DMS153 treated with DMSO at 0.1 percent for 48 hours (cell line): ENCODE measurements around the gene SLC16A1.
"Not testable (repeated sequence)": the region's sequence is repeated elsewhere in the genome, so short reads cannot be mapped to it uniquely, and the experiment has no call there.

ENCODE experiments used
- DNase-seq: peaks from one replicate; lab custom pipeline; 2025; ENCODE audit not compliant: unreplicated experiment; lab: John Stamatoyannopoulos, UW

SLC16A1 gene

DNA sequence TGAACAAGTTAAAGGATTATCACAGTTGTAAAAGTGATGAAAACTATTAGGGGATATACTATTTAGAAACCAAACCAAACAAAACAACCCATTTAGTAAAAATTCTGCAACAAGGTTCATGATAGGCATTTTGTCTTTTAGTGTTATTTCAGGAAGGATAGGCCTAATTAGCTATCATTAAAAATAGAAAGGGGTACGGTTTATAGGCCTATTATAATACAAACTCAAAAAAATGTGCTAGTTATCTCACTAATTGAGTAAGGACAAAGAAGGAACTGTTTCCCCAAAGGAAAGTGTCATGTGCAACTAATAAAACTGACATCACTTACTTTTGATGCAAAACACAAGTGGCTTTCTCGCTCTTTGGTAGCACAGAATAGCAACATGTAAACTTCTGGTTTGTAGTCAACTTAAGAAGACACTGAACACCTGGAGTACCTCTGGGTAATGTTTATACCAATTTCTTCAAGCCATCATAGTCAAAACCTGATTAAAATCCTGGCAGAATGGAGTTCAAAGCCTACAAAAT, 28.5 kb downstream of the SLC16A1 start:
- DNase-seq = no peak

DNA sequence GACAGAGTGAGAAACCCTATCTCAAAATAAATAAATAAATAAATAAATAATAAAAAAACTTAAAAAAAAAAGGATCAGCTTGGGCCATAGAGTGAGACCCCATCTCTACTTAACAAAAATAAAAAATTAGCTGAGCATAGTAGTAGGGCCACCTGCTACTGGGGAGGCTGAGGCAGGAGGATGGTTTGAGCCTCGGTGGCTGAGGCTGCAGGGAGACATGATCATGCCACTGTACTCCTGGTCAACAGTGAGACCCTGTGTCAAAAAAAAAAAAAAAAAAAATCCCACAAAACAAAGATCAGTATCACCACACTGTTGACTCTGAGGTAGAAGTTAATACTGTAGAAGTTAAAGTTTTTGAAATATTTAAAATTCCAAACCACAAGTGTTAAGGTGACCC, 29.1 kb downstream of the SLC16A1 start:
- no peak for DNase-seq

DNA sequence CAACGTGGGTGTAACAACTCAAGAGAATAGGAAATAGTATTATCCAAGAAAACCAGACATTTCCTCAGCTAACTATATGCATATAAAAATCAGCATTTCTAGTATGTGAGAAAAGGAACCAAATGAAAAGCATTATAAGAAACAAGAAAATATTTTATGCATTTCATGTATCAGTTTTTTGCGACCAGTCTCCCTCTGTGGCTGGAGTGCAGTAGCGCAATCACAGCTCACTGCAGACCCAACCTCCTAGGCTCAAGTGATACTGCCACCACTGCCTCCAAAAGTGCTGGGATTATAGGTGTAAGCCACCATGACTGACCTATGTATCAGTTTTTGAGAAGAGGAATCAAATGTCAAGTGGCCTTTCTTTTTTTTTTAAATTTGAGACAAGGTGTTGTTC, 31.0 kb downstream of the SLC16A1 start:
- no peak for DNase-seq

DNA sequence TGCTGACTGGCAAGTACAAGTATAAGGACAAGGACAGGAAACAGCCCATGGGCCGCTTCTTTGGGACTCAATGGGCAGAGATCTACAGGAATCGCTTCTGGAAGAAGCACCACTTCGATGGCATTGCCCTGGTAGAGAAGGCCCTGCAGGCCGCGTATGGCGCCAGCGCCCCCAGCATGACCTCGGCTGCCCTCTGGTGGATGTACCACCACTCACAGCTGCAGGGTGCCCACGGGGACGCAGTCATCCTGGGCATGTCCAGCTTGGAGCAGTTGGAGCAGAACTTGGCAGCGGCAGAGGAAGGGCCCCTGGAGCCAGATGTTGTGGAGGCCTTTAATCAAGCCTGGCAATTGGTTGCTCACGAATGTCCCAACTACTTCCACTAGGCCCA, 32.0 kb downstream of the SLC16A1 start:
- no peak for DNase-seq

DNA sequence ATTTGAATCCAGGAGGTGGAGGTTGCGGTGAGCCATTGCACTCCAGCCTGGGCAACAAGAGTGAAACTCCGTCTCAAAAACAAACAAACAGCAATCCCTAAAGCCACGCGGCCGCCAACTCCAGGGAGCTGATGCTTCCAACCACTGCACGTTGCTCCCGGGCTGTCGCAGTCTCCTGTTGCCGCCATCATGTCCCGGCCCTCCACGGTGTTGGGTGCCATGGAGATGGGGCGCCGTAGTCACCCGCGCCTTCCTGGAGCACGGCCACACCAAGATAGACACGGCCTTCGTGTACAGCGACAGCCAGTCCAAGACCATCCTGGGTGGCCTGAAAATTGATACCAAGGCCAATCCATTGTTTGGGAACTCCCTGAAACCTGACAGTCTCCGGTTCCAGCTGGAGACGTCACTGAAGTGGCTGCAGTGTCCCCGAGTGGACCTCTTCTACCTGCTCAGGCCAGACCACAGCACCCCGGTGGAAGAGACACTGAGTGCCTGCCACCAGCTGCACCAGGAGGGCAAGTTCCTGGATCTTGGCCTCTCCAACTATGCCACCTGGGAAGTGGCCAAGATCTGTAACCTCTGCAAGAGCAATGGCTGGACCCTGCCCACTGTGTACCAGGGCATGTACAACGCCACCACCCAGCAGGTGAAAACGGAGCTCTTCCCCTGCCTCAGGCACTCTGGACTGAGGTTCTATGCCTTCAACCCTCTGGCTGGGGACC, 32.6 kb downstream of the SLC16A1 start:
- DNase-seq = no peak

DNA sequence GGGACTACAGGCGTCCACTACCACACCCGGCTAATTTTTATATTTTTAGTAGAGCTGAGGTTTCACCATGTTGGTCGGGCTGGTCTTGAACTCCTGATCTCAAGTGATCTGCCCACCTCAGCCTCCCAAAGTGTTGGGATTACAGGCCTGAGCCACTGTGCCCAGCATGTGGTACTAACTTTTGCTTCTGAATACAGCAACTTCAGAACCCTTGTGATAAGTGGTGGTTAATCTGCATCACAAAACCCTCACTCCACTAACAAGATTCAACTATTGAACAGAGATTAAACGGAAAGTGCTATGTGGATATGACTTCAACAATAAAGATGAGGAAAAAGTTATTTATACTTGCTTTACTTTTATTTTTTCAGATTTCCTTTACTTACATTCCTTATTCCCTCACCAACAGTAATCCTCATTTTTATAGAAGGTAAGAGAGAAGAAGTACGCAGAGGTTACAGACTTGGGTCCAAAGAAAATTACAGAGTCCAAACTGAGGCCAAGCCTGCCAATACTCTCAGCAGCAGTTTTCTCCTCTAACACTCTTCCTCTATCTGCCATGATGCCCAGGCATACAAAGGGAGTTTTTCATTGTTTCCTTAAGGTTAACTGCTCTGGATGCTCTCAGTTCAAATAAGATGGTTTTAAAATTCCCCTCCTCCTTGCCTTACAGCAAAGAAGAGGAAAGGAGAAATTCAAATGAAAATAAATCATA, 44.3 kb downstream of the SLC16A1 start:
- no peak for DNase-seq

DNA sequence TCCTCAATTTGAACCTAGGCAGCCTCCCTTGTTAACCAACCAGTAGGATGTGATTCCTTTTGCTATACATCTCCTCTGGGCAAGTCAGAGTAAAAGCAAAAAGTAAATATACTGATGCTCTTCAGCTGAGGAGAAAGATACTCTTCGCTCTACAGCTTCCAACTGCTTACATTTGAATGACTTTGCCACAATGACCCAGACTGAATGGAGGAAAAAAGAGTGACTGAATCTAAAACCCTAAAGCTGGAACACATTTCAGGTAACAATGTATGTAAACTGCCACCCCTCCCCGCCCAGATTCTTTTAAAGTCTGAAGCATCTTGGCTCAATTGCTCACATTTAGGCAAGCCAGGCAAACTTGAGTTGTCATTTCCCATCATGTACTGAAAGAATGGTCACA, 46.1 kb downstream of the SLC16A1 start:
- DNase-seq = no peak

DNA sequence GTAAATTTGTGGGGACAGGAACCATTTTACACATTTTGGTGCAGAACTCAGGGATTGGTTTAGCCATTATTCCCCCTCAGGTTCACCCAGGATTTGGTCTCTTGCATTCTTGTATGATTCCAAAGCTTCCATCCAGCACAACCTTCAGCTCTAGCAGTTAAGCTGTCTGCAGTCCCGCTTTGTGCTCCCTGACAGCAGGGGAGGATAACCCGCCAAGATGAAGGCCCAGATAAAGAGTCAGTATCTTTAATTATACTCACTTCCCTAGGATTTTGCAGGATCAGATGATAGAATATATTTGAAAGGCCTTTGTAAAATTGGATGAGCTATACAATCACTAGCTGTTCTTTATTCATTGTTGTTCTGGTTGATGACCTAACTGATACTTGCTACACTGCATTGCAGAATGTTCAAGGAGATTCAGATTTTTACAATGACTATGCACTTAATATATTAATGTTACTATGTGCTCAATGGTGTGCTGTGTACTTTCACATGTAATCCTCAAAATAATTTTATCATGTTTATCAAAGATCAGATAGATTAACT, 49.8 kb downstream of the SLC16A1 start:
- no peak for DNase-seq

DNA sequence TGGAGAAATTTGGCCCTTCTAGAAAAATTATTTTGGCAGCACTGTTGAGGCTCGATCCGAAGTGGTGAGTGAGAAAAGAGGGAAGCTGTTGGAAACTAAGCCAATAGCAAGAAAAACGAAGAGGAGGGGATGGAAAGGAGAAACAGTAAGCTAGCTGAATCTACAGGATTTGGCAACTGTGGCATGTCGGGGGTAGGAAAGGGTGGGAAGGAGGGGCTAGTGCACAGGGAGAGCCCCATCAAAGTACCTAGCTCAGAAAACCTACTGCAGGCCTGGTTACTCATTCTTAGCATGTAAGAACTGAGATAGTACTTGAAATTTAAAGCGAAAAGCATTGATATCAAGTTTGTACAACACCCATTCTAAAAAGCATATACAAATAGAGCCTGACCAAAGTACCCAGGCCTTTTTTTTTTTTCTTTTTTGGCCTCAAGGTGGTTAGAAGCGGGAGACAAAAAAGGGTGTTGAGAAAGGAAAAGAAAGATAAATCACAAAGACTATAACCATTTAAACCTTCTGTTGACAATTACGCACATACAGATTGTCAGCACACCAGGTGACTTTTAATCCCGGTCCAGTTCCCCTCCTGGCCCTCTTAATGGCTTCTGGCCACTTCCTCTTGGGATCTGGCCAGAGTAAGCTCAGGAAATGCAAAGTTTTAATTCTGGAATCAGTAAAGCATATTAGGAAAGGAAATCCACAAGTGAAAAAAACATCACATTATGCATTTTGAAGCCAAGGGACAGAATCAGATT, 50.4 kb downstream of the SLC16A1 start:
- no peak for DNase-seq

DNA sequence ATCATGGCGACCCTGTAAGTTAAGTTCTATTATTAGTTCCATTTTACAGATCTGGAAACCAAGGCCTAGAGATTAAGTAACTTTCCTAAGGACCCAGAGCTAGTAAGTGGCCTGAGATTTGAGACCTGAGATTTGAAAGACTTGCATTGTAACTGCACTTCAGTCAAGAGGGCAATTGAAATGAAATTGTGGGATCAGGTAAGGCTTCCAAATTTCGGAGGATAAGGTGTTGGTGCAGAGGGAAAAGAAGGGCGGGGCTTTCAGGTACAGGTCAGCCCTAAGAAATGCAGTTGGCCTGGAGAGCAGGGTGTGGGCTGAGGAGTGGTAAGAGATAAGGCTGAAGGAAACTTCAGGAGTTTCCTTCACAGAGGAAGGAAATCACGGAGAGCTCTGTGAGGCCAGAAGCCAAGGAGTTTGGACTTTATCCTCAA, 51.1 kb downstream of the SLC16A1 start:
- DNase-seq = no peak

DNA sequence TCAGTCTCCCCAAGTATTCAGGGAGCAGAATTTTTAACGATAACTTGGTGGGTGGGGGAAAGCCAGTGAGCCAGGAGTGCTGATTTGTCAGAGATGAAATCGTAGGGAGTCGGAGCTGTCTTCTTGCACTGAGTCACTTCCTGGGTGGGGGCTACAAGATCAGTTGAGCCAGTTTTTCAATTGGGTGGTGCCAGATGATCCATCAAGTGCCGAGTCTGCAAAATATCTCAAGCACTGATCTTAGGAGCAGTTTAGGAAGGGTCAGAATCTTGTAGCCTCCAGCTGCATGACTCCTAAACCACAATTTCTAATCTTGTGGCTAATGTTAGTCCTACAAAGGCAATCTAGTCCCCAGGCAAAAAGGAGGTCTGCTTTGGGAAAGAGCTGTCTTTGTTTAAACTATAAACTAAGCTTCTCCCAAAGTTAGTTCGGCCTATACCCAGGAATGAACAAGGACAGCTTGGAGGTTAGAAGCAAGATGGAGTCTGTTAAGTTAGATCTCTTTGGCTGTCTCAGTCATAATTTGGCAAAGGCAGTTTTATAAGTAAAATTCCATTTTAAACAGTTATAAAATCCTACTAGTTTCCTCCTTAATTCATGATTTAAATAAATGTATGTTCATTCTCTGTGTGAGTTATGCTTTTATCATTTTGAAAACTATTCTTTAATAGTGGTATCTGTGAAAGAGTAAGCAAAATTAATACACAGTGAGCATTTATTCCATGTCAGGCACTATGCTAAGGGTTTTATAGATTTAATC, 51.7 kb downstream of the SLC16A1 start:
- DNase-seq = no peak

DNA sequence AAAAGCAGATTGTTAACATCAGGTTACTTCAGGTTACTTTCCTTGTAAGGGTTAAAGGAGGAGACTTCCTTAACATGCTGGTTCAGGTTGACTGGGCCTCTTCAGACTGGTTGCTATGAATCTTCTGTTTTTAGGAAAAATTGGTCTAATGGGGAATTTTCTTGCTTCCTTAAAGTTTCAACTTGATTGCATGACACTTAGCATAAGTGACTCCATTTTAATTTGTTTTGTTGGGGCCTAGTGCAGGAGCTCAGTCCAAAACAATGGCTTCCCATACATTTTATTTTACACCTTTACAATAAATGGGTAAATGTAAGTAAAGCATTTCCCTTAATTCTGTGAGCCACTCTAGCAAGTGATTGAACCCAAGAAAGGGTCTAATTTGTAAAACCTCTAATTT, 53.8 kb downstream of the SLC16A1 start:
- no peak for DNase-seq

DNA sequence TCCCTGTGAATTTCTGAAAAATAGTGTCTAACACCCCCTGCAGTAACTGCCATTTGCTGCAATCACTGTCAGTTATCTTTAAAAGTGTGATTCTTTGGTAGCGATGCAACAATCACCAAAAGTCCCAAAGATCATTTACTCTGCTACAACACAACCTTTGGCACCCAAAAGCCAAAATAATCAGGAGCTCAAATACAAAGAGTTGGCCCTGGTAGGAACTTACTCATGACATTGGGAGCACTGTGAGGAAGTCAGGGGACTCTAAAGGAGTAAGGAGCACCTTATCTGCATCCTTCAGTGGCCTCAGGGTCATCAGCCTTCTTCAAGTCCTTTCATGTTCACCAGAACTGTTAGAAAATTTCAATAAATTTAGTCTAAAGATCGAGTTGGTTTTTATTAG, 54.6 kb downstream of the SLC16A1 start:
- no peak for DNase-seq

DNA sequence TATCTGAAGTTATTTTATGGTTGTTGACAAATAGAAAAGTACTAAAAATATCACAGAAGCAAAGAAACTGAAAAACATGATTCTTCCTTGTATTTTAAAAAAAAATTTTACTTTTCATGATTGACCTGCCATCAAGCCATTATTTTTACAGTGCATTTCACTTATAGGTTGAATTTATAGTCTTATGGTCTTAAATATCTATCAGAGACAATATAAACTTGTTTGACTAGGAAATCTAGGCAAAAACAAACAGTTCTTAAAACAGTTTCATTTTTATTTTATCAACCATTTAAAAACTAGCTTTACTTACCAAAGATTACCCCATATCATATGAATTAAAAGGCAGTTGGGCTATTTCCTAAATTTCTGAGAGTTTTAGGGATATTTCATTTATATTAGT, 59.2 kb downstream of the SLC16A1 start:
- no peak for DNase-seq

DNA sequence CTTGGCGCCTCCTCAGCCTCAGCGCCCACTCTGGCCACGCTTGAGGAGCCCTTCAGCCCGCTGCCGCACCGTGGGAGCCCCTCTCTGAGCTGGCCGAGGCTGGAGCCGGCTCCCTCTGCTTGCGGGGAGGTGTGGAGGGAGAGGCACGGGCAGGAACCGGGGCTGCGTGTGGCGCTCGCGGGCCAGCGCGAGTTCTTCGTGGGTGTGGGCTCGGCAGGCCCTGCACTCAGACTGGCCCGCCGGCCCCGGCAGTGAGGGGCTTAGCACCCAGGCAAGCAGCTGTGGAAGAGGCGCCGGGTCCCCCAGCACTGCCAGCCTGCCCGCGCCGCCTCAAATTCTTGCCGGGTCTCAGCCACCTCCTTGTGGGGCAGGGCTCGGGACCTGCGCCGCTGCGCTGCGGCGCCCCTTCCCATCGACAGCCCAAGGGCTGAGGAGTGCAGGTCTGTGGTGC, 61.4 kb downstream of the SLC16A1 start:
- no peak for DNase-seq

DNA sequence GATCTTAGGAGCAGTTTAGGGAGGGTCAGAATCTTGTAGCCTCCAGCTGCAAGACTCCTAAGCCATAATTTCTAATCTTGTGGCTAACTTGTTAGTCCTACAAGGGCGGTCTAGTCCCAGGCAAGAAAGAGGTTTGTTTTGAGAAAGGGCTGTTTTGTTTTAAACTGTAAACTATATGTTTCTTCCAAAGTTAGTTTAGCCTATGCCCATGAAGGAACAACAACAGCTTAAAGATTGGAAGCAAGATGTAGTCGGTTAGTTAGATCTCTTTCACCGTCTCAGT, 62.0 kb downstream of the SLC16A1 start:
- no peak for DNase-seq

DNA sequence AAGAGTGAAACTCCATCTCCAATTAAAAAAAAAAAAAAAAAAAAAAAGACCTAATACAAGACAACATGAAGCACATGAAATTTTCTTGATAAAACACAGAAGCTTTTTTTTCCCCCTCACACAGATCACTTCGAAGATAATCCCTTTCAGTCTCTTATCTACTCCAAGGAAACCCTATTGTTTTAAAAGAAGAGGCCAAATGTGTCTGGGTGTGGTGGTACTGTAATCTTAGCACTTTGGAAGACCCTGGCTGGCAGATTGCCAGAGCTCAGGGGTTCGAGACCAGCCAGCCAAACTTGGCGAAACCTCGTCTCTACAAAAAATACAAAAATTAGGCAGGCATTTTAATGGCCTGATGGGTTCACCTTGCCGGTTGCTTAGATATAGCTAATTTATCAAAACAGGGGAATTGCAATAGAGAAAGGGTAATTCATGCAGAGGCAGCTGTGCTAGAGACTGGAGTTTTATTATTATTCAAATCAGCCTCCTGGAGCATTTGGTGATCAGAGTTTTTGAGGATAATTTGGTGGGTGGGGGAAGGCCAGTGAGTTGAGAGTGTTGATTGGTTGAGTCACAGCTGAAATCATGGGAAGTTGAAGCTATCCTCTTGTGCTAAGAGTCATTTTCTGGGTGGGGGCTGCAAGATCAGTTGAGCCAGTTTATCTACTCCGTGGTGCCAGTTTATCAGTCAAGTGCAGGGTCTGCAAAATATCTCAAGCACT, 62.5 kb downstream of the SLC16A1 start:
- DNase-seq = no peak

DNA sequence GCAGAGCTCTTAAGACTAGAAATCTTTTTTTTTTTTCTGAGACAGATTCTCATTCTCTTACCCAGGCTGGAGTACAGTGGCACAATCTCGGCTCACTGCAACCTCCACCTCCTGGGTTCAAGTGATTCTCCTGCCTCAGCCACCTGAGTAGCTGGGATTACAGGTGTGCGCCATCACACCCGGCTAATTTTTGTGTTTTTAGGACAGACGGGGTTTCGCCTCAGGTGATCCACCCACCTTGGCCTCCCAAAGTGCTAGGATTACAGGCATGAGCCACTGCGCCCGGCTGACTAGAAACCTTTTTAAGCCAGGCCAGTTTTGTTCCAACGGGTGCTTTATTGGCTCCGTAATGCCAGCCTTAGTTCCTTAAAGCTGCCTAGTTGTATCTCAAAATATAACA, 66.1 kb downstream of the SLC16A1 start:
- not testable (repeated sequence) for DNase-seq

DNA sequence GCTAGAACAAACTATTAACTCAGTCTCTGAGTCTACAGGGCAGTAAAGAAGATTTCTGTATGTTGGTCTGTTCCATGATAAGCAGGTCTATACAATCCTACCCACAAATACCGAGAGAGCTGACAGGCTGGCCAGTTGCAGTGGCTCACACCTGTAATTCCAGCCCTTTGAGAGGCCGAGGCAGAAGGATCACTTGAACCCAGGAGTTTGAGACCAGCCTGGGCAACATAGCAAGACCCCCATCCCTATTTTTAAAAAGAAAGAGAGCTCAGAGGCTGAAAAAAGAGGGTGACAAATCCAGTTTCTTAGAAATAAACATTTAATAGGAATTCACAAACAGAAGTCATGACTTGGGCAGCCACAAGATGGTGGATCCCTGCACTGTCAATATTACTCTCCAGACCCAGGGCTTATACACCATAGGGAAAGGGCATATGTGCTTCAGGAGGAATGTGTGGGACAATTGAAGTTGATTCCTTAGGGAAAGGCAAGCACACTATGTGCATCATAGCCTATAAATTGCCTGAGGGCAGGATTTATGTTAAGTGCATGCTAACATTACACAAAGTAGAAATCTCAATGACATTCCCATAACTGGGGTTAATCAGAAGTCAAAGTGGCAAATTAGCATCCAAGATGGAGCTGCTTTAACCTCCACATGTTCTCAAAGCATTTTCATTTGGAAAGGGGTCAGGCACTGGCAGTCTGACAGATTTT, 66.8 kb downstream of the SLC16A1 start:
- no peak for DNase-seq

DNA sequence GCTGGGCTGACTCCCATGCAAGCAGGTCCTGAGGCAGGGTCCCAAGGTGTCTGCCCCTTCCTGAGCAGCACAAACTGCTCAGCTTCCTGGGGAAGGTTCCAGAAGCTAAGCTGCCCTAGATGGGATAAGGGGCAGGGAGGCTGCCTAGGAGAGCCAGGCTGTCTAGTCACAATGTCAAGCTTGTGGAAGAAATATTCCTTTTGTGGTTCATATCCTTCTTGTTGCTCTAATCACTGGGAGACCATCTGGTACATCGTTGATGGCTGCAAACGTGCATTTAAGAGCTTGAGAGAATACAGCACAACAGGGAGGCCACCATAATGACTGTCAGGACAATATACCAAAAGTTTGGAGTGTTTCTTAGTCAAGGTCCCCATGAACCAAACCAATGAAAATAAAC, 67.4 kb downstream of the SLC16A1 start:
- DNase-seq = no peak
